T-cell (primary cell): ENCODE data around the gene ASTL. TPM values are rescaled to one million over a fixed set of nuclear protein-coding genes. Genes with fewer than 3 reads are reported as not detected.

Experiments
- ATAC-seq, 4 experiments: fragments of 200-7000 bp in 3 of 4; fragments of 150-1000 bp in 1 of 4; cut with Tn5 transposase; replicated peaks in 1 of 4; 1 replicate in 3 of 4; 2 replicates in 1 of 4; pipeline ENCODE4 v1.10.0; 2021; ENCODE audit warnings: moderate library complexity in 3 of 4, mild to moderate bottlenecking in 2 of 4, moderate number of reproducible peaks in 1 of 4
- CTCF ChIA-PET, 2 donors: fragments of 300-600 bp; sonication (Branson Sonifier 250); formaldehyde crosslinking; loops; one replicate each; lab custom pipeline; 2022; ENCODE audit warnings: antibody characterized with exemption in 2 of 2; lab: Charles Lee
- POLR2A ChIA-PET, 2 donors: fragments of 300-600 bp; sonication (Branson Sonifier 250); formaldehyde crosslinking; loops; one replicate each; lab custom pipeline; 2022; ENCODE audit warnings: antibody characterized with exemption in 2 of 2; lab: Charles Lee
- DNase-seq, 35 experiments: peaks; one replicate each; pipeline versions ENCODE4 v3.0.0 to v3.0.0-alpha.2; 2013 to 2023
- H3K27ac ChIP-seq: one replicate; pipeline ENCODE4 v1.5.1; 2013; ENCODE audit warnings: low read length
- H3K27me3 ChIP-seq, 2 experiments: replicated peaks in 1 of 2; 1 replicate in 1 of 2; 2 replicates in 1 of 2; pipeline versions ENCODE4 v1.6.1 to v1.7.0; 2013; ENCODE audit warnings: low read length in 1 of 2, mixed read lengths in 1 of 2; ENCODE audit not compliant: control insufficient read depth in 2 of 2, insufficient read depth in 2 of 2; ENCODE audit errors: extremely low read depth in 1 of 2
- H3K36me3 ChIP-seq, 2 donors: 1 replicate in 1 of 2; 2 replicates in 1 of 2; pipeline versions ENCODE4 v1.6.1 to v1.7.0; 2013; ENCODE audit warnings: low read length in 1 of 2; ENCODE audit not compliant: control insufficient read depth in 2 of 2, insufficient read depth in 1 of 2; ENCODE audit errors: extremely low read depth in 1 of 2
- H3K4me1 ChIP-seq, 2 experiments: 1 replicate in 1 of 2; 2 replicates in 1 of 2; pipeline versions ENCODE4 v1.6.1 to v1.7.0; 2013; ENCODE audit warnings: low read length in 2 of 2, mixed read lengths in 1 of 2; ENCODE audit not compliant: insufficient read depth in 2 of 2, control insufficient read depth in 1 of 2; ENCODE audit errors: extremely low read depth in 1 of 2
- H3K4me3 ChIP-seq, 2 donors: 1 replicate in 1 of 2; 2 replicates in 1 of 2; pipeline versions ENCODE4 v1.5.1 to v1.7.0; 2013; ENCODE audit warnings: mild to moderate bottlenecking in 2 of 2, low read length in 1 of 2, moderate library complexity in 1 of 2; ENCODE audit not compliant: control insufficient read depth in 1 of 2; ENCODE audit errors: extremely low read depth in 1 of 2
- H3K9me3 ChIP-seq: 2 replicates; pipeline ENCODE4 v1.7.0; 2013
- H3K27ac Mint-ChIP-seq, 2 donors: one replicate each; pipeline ENCODE4 v1.8.0; 2020 to 2021; ENCODE audit warnings: mild to moderate bottlenecking in 2 of 2, mixed read lengths in 2 of 2
- H3K27me3 Mint-ChIP-seq, 2 donors: one replicate each; pipeline ENCODE4 v1.8.0; 2021 to 2022; ENCODE audit warnings: mixed read lengths in 2 of 2
- H3K36me3 Mint-ChIP-seq: one replicate; pipeline ENCODE4 v1.8.0; 2021; ENCODE audit warnings: mixed read lengths
- H3K4me1 Mint-ChIP-seq, 3 donors: one replicate each; pipeline ENCODE4 v1.8.0; 2020 to 2022; ENCODE audit warnings: mixed read lengths in 3 of 3, mild to moderate bottlenecking in 1 of 3
- H3K4me3 Mint-ChIP-seq, 3 donors: one replicate each; pipeline ENCODE4 v1.8.0; 2020 to 2022; ENCODE audit warnings: mild to moderate bottlenecking in 3 of 3, mixed read lengths in 3 of 3, moderate library complexity in 3 of 3
- H3K9me3 Mint-ChIP-seq, 3 donors: one replicate each; pipeline ENCODE4 v1.8.0; 2020 to 2022; ENCODE audit warnings: mixed read lengths in 3 of 3
- WGBS: methylation state at CpG from one replicate; pipeline ENCODE4 v1.1.5; 2013; ENCODE audit warnings: missing lambda C conversion rate; ENCODE audit not compliant: insufficient coverage; 5-methylcytosine and 5-hydroxymethylcytosine counted together
- total RNA-seq, 35 experiments: library from RNA in 6 of 35; stranded (reverse) in 6 of 35; fragments of 120-200 nt in 1 of 35; gene quantifications; one replicate each; pipeline versions ENCODE4 v1.2.1 to v1.2.4 and lab custom pipeline; 2013 to 2026

Gene ASTL
- total RNA-seq, 5 donors from 2014 or later (not counting 1 experiment from before 2014, with no cell fraction given): 1.2 to 10.4 (median 1.4) TPM

DNA sequence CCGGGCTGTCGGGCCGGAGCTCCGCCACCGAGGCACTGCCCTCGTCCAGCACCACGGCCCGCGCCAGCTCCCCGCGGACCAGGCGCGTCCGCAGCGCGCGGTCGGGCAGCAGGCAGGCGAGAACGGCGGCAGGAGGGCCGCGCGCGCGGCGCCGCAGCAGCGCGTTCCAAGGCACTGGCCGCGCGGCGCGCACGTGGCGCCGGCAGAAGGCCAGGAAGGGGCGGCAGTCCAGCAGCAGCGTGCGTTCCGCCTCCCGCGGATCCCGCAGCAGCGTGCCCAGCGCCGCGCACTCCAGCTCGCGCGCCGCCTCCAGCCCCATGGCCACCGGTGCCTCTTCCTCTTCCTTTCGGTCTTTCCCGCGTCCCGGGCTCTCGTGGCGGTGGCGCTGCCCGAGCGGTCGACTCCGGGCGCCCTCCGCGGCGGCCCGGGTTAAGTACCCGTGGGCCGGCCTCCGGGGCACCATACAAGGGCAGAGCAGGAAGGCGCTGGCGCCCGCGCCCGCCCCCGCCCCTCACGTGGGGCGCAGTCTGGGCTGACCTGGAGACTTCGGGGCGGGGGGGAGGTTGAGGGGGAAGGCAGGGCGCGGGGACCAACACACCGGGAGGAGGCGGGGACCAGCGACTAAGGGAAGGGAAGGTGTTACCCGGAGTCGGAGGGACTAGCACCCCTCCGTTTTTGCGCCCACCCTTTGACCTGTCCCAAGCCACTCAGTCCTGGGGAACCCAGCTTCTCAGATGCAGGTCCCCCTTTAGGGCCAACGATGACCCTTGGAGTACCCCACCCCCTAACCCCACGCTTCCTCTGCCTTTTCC lies 6.9 kb upstream of the ASTL start, which contains the start of gene DUSP2:
DUSP2 (minus strand) TSS at position 405 of the 812 bp plus-strand sequence; CDS start at position 319, 86 bp downstream.
- Histone ChIP-seq H3K4me3 (peak within 1 kb of the TSS; percentile 77 to 89), H3K9me3 (no peaks in the 10 kb centered on the region), H3K36me3 (peaks cover 6 to 16% of the 10 kb centered on the region in 2 donors), H3K27me3 (no peaks in the 10 kb centered on the region), H3K27ac (peak within 1 kb of the TSS; percentile 95), H3K4me1 (peaks cover 34 to 87% of the 10 kb centered on the region in 2 experiments)
- Mint-ChIP-seq H3K36me3 (peaks cover 13% of the 10 kb centered on the region), H3K9me3 (no peaks in the 10 kb centered on the region), H3K4me3 (peak within 1 kb of the TSS; percentile 90 to 97 (median 92)), H3K27me3 (no peaks in the 10 kb centered on the region), H3K27ac (peak within 1 kb of the TSS; percentile 97 to 99), H3K4me1 (peaks cover 66 to 77% (median 70%) of the 10 kb centered on the region in 3 donors)
- ChIA-PET POLR2A (interaction anchor here in 1 of 2 donors (0.8 kb wide), 1 partner anchor 15 kb away, joined by 3 read pairs; no protein-coding TSS in a partner anchor), CTCF (interaction anchor here in 1 of 2 donors (1.7 to 4.1 kb wide), 2 partner anchors 29 to 30 kb away, joined by 7 to 33 read pairs; no protein-coding TSS in a partner anchor)
- WGBS: 1% methylated on average over 81 of the region's 94 CpGs
- DNase-seq (peak; percentile 74 to 93 (median 83)), ATAC-seq (peak; percentile 46 to 65 (median 63))

DNA sequence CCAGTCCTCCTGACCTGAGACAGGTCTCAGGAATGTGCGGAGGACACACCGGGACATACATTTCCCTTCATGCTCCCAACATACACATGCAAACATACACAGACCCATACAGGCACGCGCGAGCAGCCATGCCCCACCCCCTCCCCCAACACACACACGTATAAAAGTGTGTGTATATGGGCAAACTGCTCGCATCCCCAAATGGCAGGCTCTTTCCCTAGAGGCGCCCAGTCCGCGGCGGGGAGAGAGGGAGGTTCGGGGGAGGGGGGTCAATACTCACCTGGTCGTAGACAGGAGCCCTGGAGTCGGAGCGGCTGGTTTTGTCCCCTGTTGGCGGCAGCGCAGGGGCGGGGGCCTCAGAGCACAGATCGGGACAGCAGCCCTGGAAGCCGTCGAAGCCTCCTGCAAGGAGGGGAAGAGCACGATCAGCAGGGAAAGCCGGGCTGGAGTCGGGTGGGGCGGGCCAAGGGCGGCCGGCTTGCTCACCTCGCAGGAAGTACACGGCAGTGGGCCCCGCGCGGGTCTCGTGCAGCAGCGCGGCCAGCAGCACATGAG lies 6.3 kb upstream of the ASTL start:
- ChIA-PET CTCF (interaction anchor here in 1 of 2 donors (4.1 kb wide), 1 partner anchor 31 kb away, joined by 33 read pairs; no protein-coding TSS in a partner anchor), POLR2A (interaction anchor here in 1 of 2 donors (0.8 kb wide), 1 partner anchor 16 kb away, joined by 3 read pairs; no protein-coding TSS in a partner anchor)
- no peaks in the 10 kb centered on the region for H3K27me3 Mint-ChIP-seq
- H3K9me3 ChIP-seq: no peaks in the 10 kb centered on the region
- peak overlapping the region; percentile 65 for H3K27ac ChIP-seq
- peaks cover 34 to 83% of the 10 kb centered on the region in 2 experiments for H3K4me1 ChIP-seq
- no peaks in the 10 kb centered on the region for H3K27me3 ChIP-seq
- WGBS: under 1% methylated on average over 30 of the region's 35 CpGs
- H3K36me3 Mint-ChIP-seq: peaks cover 13% of the 10 kb centered on the region
- peaks cover 6 to 16% of the 10 kb centered on the region in 2 donors for H3K36me3 ChIP-seq
- DNase-seq: peak in 20 of 35 experiments; percentile 22 to 59 (median 37)
- no peaks in the 10 kb centered on the region for H3K9me3 Mint-ChIP-seq
- peak overlapping the region; percentile 77 to 89 for H3K4me3 ChIP-seq
- peaks cover 64 to 72% (median 69%) of the 10 kb centered on the region in 3 donors for H3K4me1 Mint-ChIP-seq
- H3K27ac Mint-ChIP-seq: peak overlapping the region; percentile 91 to 94
- peak in 3 of 4 experiments; percentile 1 to 8 (median 7) for ATAC-seq
- peak overlapping the region; percentile 90 to 97 (median 92) for H3K4me3 Mint-ChIP-seq

DNA sequence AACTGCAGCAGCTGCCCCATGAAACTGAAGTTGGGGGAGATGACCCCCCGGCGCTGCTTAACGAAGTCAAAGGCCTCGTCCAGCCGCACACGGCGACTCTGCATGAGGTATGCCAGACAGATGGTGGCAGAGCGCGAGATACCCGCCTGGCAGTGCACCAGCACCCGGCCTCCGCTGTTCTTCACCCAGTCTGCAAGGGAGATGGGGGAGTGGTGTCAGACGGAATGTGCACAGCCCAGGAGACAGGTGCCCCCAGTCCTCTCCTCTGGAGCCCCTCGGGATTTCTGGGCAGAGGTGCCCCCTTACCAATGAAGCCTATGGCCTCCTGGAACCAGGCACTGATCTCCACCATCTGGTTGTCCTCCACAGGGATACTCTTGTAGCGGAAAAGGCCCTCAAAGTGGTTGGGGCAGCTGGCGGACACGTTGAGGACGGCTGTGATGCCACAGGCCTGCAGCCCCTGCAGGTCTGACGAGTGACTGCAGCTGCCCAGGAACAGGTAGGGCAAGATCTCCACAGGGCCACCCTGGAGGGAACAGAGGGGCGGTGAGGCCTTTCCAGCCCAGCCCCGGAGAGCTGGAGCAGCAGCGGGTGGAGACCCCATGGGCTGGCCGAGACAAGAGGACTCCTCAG lies 5.7 kb upstream of the ASTL start:
- ATAC-seq (no peak), DNase-seq (peak in 30 of 35 experiments; percentile 29 to 62 (median 48))
- Histone ChIP-seq H3K36me3 (peaks cover 6 to 16% of the 10 kb centered on the region in 2 donors), H3K9me3 (no peaks in the 10 kb centered on the region), H3K27ac (peak overlapping the region; percentile 65), H3K27me3 (no peaks in the 10 kb centered on the region), H3K4me1 (peaks cover 31 to 83% of the 10 kb centered on the region in 2 experiments), H3K4me3 (peak overlapping the region; percentile 77 to 89)
- 9% methylated on average over 22 of the region's 23 CpGs for WGBS
- Mint-ChIP-seq H3K4me1 (peaks cover 65 to 71% (median 70%) of the 10 kb centered on the region in 3 donors), H3K4me3 (peak overlapping the region; percentile 90 to 97 (median 92)), H3K27ac (peak overlapping the region; percentile 91 to 94), H3K9me3 (no peaks in the 10 kb centered on the region), H3K27me3 (no peaks in the 10 kb centered on the region), H3K36me3 (peaks cover 13% of the 10 kb centered on the region)
- ChIA-PET CTCF (interaction anchor here (2.3 to 4.1 kb wide), 2 partner anchors 30 to 31 kb away, joined by 9 to 33 read pairs; no protein-coding TSS in a partner anchor), POLR2A (interaction anchor here in 1 of 2 donors (0.8 kb wide), 1 partner anchor 31 kb away, joined by 3 read pairs; no protein-coding TSS in a partner anchor)

DNA sequence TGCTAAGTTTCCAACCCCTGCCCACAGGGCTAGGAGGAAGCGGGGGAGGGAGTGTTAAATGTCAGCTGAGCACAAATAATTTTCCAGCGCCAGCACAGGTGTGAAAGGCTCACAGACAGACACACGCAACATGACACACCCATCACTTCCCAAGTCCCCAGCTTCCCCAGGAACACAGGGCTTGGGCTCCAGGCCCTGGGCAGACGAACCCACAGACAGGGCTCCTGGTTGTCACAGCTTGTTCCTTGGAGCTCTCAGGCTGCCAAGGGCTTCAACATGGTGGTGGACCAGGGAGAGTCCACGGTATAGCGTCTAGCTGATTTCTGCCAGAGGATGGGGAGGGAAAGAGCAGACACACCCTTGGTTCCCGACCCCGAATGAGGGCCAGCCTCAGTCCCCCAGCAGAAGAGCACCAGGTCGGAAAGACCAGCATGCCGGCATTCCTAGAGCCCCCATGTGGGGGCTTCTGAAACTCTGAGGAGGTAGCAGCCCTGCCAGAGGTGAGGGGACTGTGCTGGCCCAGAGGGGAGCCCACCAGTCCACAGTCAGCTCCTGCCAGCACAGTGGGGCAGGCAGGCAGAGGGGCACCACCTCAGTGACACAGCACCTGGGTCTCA lies 5.0 kb upstream of the ASTL start:
- Mint-ChIP-seq H3K4me3 (peak overlapping the region; percentile 90 to 97 (median 92)), H3K27me3 (no peaks in the 10 kb centered on the region), H3K4me1 (peaks cover 66 to 69% (median 68%) of the 10 kb centered on the region in 3 donors), H3K27ac (peak overlapping the region; percentile 91 to 94), H3K9me3 (no peaks in the 10 kb centered on the region), H3K36me3 (peaks cover 13% of the 10 kb centered on the region)
- Histone ChIP-seq H3K9me3 (no peaks in the 10 kb centered on the region), H3K4me1 (peaks cover 27 to 82% of the 10 kb centered on the region in 2 experiments), H3K36me3 (peaks cover 6 to 16% of the 10 kb centered on the region in 2 donors), H3K4me3 (peak overlapping the region; percentile 77 to 89), H3K27me3 (no peaks in the 10 kb centered on the region), H3K27ac (peak overlapping the region; percentile 65)
- ATAC-seq (no peak), DNase-seq (peak in 3 of 35 experiments; percentile 32 to 52 (median 34))
- WGBS: 20% methylated on average over 7 of the region's 10 CpGs
- ChIA-PET POLR2A (interaction anchor here in 1 of 2 donors (0.8 kb wide), 1 partner anchor 31 kb away, joined by 3 read pairs; no protein-coding TSS in a partner anchor), CTCF (interaction anchor here (1.0 to 4.1 kb wide), 4 partner anchors 21 to 32 kb away, joined by 3 to 33 read pairs (median 6); no protein-coding TSS in a partner anchor)

DNA sequence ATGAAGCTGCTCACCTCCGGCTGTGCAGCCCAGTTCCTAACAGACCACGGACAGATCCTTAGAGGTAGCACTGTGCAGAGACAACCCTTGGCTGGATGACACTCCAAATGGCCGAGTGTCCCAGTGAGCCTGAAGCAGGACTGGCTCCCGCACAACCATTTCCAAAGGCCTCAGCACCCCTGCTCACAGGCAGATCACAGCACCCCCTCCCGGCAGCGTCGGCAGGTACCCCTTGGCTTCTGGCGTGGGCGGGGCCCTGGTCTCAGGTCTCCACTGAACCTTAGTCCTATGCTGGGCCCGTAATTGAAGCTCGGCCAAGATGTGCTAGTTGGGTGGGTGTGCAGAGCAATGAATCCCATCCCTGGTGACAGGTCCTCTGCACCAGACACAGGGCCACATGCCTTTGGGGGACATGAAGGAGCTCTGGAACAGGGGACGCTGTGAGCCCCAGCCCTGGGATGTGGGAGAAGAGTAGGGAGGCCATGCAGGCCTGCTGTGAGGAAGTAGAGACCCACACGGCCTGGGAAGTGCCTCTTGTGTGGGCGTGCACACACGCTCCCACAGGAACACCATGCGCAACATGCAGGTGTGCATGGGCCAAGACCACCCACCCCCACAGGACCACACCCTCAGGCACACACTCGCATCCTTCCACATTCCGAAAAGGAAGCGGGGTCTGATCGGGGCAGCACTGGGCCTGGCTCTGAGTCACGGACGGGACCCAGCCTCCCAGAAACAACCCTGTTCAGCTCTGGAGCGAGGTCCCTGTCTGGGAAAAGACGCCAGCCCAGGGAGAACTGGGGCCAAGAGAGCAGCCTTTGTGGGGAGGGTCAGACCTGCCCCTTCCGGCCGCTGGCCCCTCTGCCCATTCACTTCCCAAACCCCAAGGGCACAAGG lies 4.2 kb upstream of the ASTL start:
- Histone ChIP-seq H3K9me3 (no peaks in the 10 kb centered on the region), H3K36me3 (peaks cover 9 to 16% of the 10 kb centered on the region in 2 donors), H3K4me1 (peaks cover 19 to 82% of the 10 kb centered on the region in 2 experiments), H3K4me3 (peak overlapping the region; percentile 77 to 89), H3K27me3 (peaks cover 0 to 3% of the 10 kb centered on the region in 2 experiments), H3K27ac (peak overlapping the region; percentile 65)
- Mint-ChIP-seq H3K27ac (peak overlapping the region; percentile 91 to 94), H3K4me1 (peaks cover 61 to 63% (median 61%) of the 10 kb centered on the region in 3 donors), H3K27me3 (no peaks in the 10 kb centered on the region), H3K9me3 (no peaks in the 10 kb centered on the region), H3K36me3 (peaks cover 13% of the 10 kb centered on the region), H3K4me3 (peak overlapping the region; percentile 90 to 97 (median 92))
- no peak for ATAC-seq
- ChIA-PET POLR2A (interaction anchor here (0.5 to 0.8 kb wide), 3 partner anchors 22 to 394 kb away, joined by 3 to 4 read pairs (median 3); partner anchors contain the start of gene ARID5A (in 1 of the 2)), CTCF (interaction anchor here (0.7 to 4.1 kb wide), 8 partner anchors 16 to 33 kb away, joined by 3 to 33 read pairs (median 4); no protein-coding TSS in a partner anchor)
- peak in 30 of 35 experiments; percentile 37 to 79 (median 57) for DNase-seq
- whole genome bisulfite sequencing: 46% methylated on average over 18 of the region's 26 CpGs
